Measurements from ENCODE around the gene CDK5RAP2. TPM values are rescaled to one million over a fixed set of nuclear protein-coding genes. Genes with fewer than 3 reads are reported as not detected.

CDK5RAP2 gene
- total RNA-seq, 4 donors from 2014 or later: 41.6 to 77.2 (median 43.2) TPM

- 76 to 83% methylated on average over 2 of the region's 2 CpGs for WGBS, 2 donors (ENCODE audit: low coverage in 1 of 2)
- no peak for TF ChIP-seq POLR2AphosphoS5 (IDR thresholded peaks at IDR 0.05)
- TF ChIP-seq CTCF (IDR thresholded peaks at IDR 0.05): no peak
- no peak for TF ChIP-seq EP300 (IDR thresholded peaks at IDR 0.05)
- TF ChIP-seq POLR2A (IDR thresholded peaks at IDR 0.05): no peak
- H3K4me3 ChIP-seq: no peak overlapping the region
- peaks cover 0 to 45% of the 10 kb centered on the region in 2 donors for H3K36me3 ChIP-seq
- no peak for ATAC-seq
- H3K4me1 ChIP-seq: no peaks in the 10 kb centered on the region
- no peaks in the 10 kb centered on the region for H3K27me3 ChIP-seq
- H3K9me3 ChIP-seq: no peaks in the 10 kb centered on the region
- H3K27ac ChIP-seq: no peak overlapping the region
Measured at GRCh38 chr9:120609636-120610035, 29.7 kb upstream of the CDK5RAP2 start.

DNA sequence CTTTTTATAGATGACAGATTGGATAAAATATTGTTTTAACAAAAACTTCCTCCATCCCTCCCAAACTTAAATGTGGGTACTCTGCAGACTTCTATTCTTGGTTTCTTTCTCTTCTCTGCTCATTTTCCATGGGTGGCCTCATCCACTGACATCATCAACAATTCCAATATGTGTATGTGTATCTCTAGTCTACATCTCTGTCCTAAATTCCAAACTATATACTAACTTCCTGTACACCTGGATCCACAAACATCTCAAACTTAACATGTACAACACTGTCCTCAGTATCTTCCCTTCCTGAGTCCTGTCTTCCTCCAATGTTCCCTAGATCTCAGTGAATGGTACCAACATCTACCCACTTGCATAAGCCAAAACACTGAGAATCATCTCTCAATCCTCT, 28.5 kb upstream of the CDK5RAP2 start:
- H3K9me3 ChIP-seq: no peaks in the 10 kb centered on the region
- peaks cover 0 to 51% of the 10 kb centered on the region in 2 donors for H3K36me3 ChIP-seq
- no peaks in the 10 kb centered on the region for H3K27me3 ChIP-seq
- H3K4me3 ChIP-seq: no peak overlapping the region
- TF ChIP-seq EP300 (IDR thresholded peaks at IDR 0.05) (no peak), POLR2A (IDR thresholded peaks at IDR 0.05) (no peak), CTCF (IDR thresholded peaks at IDR 0.05) (no peak), POLR2AphosphoS5 (IDR thresholded peaks at IDR 0.05) (no peak)
- no peak overlapping the region for H3K27ac ChIP-seq
- no peak for ATAC-seq
- H3K4me1 ChIP-seq: no peaks in the 10 kb centered on the region

DNA sequence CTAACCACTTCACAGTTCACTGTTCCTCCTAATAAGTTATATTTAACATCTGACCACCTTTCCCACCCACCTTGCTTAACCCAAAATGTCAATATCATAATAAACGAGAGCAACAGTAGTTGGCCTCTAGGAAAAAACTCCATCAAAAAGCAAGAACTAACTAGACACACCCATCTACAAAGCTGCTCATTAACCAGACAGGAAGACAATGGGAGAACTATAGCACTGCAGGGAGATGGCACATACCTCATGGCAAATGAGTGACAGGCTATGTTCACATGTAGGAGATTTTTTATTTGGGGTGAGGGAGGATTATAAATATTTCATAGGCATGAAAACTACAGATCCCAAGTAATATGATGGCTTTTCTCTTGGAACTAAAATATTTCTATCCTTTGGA, 23.6 kb upstream of the CDK5RAP2 start:
- H3K27ac ChIP-seq: no peak overlapping the region
- no peaks in the 10 kb centered on the region for H3K9me3 ChIP-seq
- TF ChIP-seq CTCF (IDR thresholded peaks at IDR 0.05): no peak
- no peak for TF ChIP-seq POLR2A (IDR thresholded peaks at IDR 0.05)
- TF ChIP-seq POLR2AphosphoS5 (IDR thresholded peaks at IDR 0.05): no peak
- H3K27me3 ChIP-seq: no peaks in the 10 kb centered on the region
- WGBS, 2 donors (ENCODE audit: low coverage in 1 of 2): 58 to 80% methylated on average over 1 of the region's 1 CpG
- ATAC-seq: no peak
- no peak overlapping the region for H3K4me3 ChIP-seq
- no peaks in the 10 kb centered on the region for H3K4me1 ChIP-seq
- peaks cover 0 to 43% of the 10 kb centered on the region in 2 donors for H3K36me3 ChIP-seq

GRCh38 chr9:120603010-120603409, 23.0 kb upstream of the CDK5RAP2 start:
- no peak for TF ChIP-seq POLR2A (IDR thresholded peaks at IDR 0.05)
- no peak for TF ChIP-seq POLR2AphosphoS5 (IDR thresholded peaks at IDR 0.05)
- no peak for TF ChIP-seq EP300 (IDR thresholded peaks at IDR 0.05)
- no peak for TF ChIP-seq CTCF (IDR thresholded peaks at IDR 0.05)
- no peaks in the 10 kb centered on the region for H3K27me3 ChIP-seq
- H3K4me1 ChIP-seq: no peaks in the 10 kb centered on the region
- H3K4me3 ChIP-seq: no peak overlapping the region
- H3K9me3 ChIP-seq: no peaks in the 10 kb centered on the region
- ATAC-seq: no peak
- 100% methylated on average over 1 of the region's 1 CpG for WGBS, 2 donors (ENCODE audit: low coverage in 1 of 2)
- peaks cover 0 to 41% of the 10 kb centered on the region in 2 donors for H3K36me3 ChIP-seq
- H3K27ac ChIP-seq: no peak overlapping the region

DNA sequence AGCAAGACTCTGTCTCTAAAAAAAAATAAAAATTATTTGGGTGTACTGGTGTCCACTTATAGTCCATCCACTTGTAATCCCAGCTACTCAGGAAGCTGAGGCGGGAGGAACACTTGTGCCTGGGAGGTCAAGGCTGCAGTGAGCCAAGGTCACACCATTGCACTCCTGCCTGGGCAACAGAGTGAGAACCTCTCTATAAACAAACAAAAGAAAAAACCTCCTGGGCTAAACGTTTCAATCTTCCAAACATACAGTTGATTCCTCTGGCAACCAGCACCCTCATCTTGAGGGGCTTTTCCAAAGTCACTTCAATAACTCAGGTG, 13.9 kb upstream of the CDK5RAP2 start:
- TF ChIP-seq EP300 (IDR thresholded peaks at IDR 0.05) (no peak), POLR2A (IDR thresholded peaks at IDR 0.05) (no peak), CTCF (IDR thresholded peaks at IDR 0.05) (no peak), POLR2AphosphoS5 (IDR thresholded peaks at IDR 0.05) (no peak)
- H3K4me1 ChIP-seq: no peaks in the 10 kb centered on the region
- H3K27ac ChIP-seq: no peak overlapping the region
- no peak overlapping the region for H3K4me3 ChIP-seq
- WGBS, 2 donors (ENCODE audit: low coverage in 1 of 2): 26% methylated on average over 2 of the region's 2 CpGs; no CpG with 5 or more reads in 1 of the 2 donors
- no peaks in the 10 kb centered on the region for H3K36me3 ChIP-seq
- H3K27me3 ChIP-seq: no peaks in the 10 kb centered on the region
- no peak for ATAC-seq
- peaks cover 0 to 6% (median 0%) of the 10 kb centered on the region in 3 donors for H3K9me3 ChIP-seq
